Fibroblast of lung (primary cell): ENCODE data around the gene ANKS1B.

Experiments used
- EZH2 ChIP-seq: IDR thresholded peaks from 2 replicates; pipeline ENCODE4 v1.5.1; 2012; ENCODE audit warnings: low read length, control low read depth, mild to moderate bottlenecking; ENCODE audit errors: missing control alignments
- TF ChIP-seq, protein P1 (sequence below), 2 donors: IDR thresholded peaks in 1 of 2; conservative IDR thresholded peaks in 1 of 2; 1 replicate in 1 of 2; 2 replicates in 1 of 2; pipeline ENCODE4 v1.5.1; 2011 to 2012; ENCODE audit warnings: low read length in 2 of 2, control low read depth in 1 of 2, inconsistent platforms in 1 of 2, low read depth in 1 of 2, mild to moderate bottlenecking in 1 of 2

DNA sequence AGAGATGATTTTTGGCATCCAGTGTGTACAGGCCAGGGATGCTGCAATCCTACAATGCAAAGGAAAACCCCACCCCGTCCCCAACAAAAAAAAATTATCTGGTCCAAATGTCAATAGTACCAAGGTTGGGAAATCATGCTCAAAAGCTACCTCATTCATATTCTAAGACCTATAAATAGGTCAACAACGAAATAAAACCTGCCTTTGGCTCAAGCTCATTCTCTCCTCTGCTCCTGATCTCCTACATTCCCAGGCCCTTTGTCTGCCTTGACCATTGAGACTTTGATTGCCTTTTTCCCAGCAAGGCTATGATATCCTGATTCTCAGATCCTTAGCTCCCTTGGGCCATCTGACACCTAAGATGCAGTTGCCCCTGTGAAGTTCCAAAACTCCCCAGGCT, 30.0 kb downstream of the ANKS1B start:
- TF ChIP-seq EZH2: no peak
- TF ChIP-seq, protein P1, sequence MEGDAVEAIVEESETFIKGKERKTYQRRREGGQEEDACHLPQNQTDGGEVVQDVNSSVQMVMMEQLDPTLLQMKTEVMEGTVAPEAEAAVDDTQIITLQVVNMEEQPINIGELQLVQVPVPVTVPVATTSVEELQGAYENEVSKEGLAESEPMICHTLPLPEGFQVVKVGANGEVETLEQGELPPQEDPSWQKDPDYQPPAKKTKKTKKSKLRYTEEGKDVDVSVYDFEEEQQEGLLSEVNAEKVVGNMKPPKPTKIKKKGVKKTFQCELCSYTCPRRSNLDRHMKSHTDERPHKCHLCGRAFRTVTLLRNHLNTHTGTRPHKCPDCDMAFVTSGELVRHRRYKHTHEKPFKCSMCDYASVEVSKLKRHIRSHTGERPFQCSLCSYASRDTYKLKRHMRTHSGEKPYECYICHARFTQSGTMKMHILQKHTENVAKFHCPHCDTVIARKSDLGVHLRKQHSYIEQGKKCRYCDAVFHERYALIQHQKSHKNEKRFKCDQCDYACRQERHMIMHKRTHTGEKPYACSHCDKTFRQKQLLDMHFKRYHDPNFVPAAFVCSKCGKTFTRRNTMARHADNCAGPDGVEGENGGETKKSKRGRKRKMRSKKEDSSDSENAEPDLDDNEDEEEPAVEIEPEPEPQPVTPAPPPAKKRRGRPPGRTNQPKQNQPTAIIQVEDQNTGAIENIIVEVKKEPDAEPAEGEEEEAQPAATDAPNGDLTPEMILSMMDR (conservative IDR thresholded peaks at IDR 0.05 in 1 of 2, IDR thresholded peaks at IDR 0.05 in 1 of 2; ENCODE audit: low read depth in 1 of 2, low read length in 2 of 2): no peak
